NB4 (cell line): Measurements from ENCODE around the gene ARRDC4.

Experiments used
- DNase-seq: peaks from one replicate; pipeline ENCODE4 v3.0.0; 2010; ENCODE audit warnings: low read depth
- H3K4me3 ChIP-seq: one replicate; pipeline ENCODE4 v1.5.1; 2011; ENCODE audit warnings: mild to moderate bottlenecking, low read depth, low read length, moderate library complexity
- CTCF ChIP-seq: IDR thresholded peaks from one replicate; pipeline ENCODE4 v1.5.1; 2012; ENCODE audit warnings: low read depth, low read length
- MYC ChIP-seq: IDR thresholded peaks from 2 replicates; pipeline ENCODE4 v1.6.1; 2011; ENCODE audit warnings: low read depth, low read length
- POLR2A ChIP-seq: IDR thresholded peaks from 2 replicates; pipeline ENCODE4 v1.6.1; 2011; ENCODE audit warnings: mild to moderate bottlenecking; ENCODE audit not compliant: insufficient read length; ENCODE audit errors: extremely low read depth
- TF ChIP-seq, protein P1 (sequence below): IDR thresholded peaks from 2 replicates; pipeline ENCODE4 v1.6.1; 2011; ENCODE audit warnings: low read depth, low read length

ARRDC4 gene, protein sequence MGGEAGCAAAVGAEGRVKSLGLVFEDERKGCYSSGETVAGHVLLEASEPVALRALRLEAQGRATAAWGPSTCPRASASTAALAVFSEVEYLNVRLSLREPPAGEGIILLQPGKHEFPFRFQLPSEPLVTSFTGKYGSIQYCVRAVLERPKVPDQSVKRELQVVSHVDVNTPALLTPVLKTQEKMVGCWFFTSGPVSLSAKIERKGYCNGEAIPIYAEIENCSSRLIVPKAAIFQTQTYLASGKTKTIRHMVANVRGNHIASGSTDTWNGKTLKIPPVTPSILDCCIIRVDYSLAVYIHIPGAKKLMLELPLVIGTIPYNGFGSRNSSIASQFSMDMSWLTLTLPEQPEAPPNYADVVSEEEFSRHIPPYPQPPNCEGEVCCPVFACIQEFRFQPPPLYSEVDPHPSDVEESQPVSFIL

GRCh38 chr15:97960364-97961066 is at the start of gene ARRDC4:
TSS of gene ARRDC4 (plus strand) at chr15:97960703. CDS start at chr15:97960862, 159 bp downstream.
- TF ChIP-seq CTCF, result no peak
- peak; percentile 72 for TF ChIP-seq MYC
- TF ChIP-seq, protein P1, sequence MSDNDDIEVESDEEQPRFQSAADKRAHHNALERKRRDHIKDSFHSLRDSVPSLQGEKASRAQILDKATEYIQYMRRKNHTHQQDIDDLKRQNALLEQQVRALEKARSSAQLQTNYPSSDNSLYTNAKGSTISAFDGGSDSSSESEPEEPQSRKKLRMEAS, result peak; percentile 100
- TF ChIP-seq POLR2A, result peak; percentile 23
- H3K4me3 ChIP-seq, result peak within 1 kb of the TSS; percentile 71
- peak; percentile 100 for DNase-seq

DNA sequence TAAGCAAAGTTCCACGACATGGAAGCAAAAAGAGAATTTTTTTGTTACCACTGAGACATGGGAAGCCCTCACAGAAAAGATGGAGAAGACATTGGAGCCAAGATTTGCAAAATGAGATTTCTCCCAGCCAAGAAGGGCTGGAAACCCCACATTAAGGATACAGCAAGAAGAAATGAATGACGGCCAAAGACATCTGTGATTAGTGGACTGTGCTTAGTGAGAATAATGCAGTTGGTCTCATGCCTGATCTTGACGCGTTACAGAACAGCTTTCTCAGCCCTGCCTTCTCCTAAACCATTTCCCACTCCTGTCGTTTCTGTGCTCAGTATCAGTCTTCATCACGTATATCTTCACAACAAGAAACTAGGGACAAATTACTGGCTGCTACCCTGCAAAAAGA is 45.8 kb upstream of the ARRDC4 start:
- H3K4me3 ChIP-seq, result no peak overlapping the region
- TF ChIP-seq POLR2A, result no peak
- TF ChIP-seq CTCF, result no peak
- no peak for TF ChIP-seq MYC
- TF ChIP-seq, protein P1, result no peak
- DNase-seq, result no peak

GRCh38 chr15:97915261-97915660 is 45.2 kb upstream of the ARRDC4 start:
- TF ChIP-seq CTCF (no peak), POLR2A (no peak), MYC (no peak)
- TF ChIP-seq, protein P1, result no peak
- no peak for DNase-seq
- no peak overlapping the region for H3K4me3 ChIP-seq

DNA sequence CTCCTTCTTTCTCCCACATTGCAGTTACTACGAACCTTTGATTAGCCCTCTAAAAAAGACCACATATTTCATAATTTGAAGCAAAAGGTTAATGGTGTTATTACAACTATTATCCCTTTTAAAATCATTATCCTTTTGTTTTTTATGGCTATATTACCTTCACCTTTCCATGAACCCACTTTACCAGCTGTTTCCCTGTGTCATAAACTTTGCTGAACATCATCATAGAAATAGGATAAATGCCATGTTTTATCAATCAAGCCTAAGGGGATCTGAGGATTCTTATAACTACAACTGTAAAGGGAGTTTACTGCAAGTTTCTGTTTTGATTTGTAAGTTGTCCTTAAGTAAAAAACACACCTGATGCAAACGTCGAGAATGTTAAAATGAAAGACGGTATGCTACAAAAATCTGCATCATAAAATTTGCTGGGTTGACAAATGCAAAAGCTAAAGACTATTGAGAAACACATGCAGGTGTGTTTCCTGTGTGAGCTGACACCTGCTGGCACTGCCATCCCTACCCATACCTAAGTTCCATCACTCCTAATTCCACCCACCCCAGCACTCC is 39.1 kb upstream of the ARRDC4 start:
- TF ChIP-seq, protein P1, result no peak
- TF ChIP-seq POLR2A (no peak), CTCF (no peak), MYC (no peak)
- H3K4me3 ChIP-seq, result no peak overlapping the region
- DNase-seq, result no peak

DNA sequence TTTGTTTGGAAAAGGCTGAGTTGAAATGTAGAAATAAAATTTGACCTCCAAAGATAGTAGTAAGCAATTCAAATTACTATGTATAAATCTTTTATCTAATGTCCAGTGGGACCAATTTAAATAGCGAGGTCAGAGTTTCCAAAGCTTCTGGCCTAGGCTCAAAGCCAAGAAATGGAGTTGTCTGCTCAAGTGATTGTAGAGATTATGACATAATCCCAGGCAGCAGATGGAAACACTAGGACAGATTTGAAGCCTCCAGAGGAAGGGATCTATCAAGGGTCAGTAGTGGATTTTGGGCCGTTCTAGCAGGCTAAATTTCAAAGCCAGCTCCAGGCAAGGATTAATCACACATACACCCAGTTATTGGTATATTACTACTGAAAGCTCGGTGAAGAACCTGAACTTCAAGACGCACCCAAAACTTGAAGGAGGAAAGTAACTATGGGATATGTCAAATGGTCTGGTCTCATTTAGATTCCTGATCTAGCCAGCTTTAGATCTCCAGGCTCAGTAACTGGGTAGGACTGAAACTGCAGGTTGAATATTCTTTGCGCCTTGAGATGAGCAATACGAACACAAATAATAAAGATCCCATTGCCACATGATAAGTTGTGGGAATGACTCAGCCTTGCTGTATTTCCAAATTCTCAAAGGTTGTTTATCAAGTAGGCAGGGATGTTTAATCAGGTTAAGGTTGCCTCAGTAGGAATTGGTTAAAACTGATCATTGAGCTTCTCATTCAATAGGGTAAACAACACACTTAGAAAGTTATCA is 30.9 kb upstream of the ARRDC4 start:
- no peak for TF ChIP-seq POLR2A
- no peak for TF ChIP-seq MYC
- TF ChIP-seq, protein P1, result no peak
- TF ChIP-seq CTCF, result no peak
- no peak overlapping the region for H3K4me3 ChIP-seq
- DNase-seq, result no peak
